A549 treated with AZD2906 at 1 μM for 4 hours (cell line): ENCODE measurements around the gene OR2Z1. TPM values are rescaled to one million over a fixed set of nuclear protein-coding genes. Genes with fewer than 3 reads are reported as not detected.

Experiments
- total RNA-seq: library from RNA; stranded (reverse); fragments of 200-300 nt; extraction: Qiagen RNA extraction; gene quantifications from 5 replicates; pipeline ENCODE4 v1.2.3, GENCODE V29; 2022

Gene OR2Z1, protein sequence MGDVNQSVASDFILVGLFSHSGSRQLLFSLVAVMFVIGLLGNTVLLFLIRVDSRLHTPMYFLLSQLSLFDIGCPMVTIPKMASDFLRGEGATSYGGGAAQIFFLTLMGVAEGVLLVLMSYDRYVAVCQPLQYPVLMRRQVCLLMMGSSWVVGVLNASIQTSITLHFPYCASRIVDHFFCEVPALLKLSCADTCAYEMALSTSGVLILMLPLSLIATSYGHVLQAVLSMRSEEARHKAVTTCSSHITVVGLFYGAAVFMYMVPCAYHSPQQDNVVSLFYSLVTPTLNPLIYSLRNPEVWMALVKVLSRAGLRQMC
- not detected in 5 replicates for total RNA-seq

DNA sequence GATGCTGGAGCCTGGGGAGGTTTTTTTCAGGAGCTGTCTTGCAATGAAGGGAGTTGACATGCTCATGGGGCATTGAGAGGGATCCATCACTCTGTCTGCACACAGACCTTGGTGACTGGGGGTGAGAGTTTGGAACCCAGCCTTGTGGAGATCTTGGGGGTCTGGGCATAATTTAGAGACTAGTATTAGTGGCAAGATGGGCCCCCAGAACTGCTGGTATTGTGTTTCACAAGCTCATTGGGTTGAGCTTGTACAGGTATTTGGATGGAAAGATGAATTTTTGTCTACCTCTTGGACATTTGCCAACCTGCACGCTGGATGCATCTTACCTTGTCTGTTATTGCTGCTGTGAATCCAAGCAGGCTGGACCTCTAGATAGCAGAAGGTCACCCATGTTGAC is at the start of gene OR2Z1:
TSS of gene OR2Z1 (plus strand) at position 301 of the 400 bp plus-strand sequence. CDS start 9,395 bp downstream, outside the sequence.

DNA sequence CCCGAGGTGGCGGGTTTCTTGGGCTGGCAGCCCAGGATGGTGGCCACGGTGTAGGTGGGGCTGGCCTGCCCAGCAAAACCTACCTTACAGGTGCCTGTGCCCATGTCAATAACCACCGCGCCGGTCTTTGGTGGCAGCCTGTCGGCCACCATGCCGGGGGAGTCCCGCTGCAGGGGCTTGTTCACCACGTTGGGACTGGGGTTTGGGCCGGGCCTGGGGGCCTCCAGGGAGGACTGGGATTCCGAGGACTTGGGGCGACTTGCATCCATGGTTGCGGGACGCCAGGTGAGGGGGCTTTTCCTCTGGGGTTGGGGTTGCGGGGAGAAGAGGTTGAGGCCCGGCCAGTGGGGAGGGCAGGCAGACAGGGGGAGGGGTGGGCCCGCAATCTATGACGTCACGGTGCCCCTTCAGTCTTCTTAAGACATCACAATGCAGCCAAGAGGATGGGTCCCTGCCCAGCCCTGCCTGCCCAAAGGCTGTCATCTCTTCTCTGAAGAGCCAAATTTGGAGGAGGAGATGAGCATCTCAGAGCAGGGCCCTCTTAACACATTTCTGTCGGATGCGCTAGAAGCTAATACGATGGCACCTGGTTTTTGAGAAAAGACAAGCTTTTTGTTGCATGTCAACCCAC is 22.9 kb upstream of the OR2Z1 start, which contains the start of gene ACTL9:
TSS of gene ACTL9 (minus strand) at position 363 of the 631 bp plus-strand sequence. CDS start at position 269, 94 bp downstream.

Other genes starting within 250 kb of the OR2Z1 start
- 0.08 to 0.25 TPM (median 0.14 TPM) in 5 replicates for gene PRAM1, start 219.0 kb upstream of the OR2Z1 start, total RNA-seq
- gene ZNF414, start 207.5 kb upstream of the OR2Z1 start, total RNA-seq, result 18.1 to 19.9 TPM (median 19.3 TPM) in 5 replicates
- 0.22 to 0.37 TPM (median 0.29 TPM) in 5 replicates for gene MYO1F, start 144.2 kb upstream of the OR2Z1 start, total RNA-seq
- 11.0 to 13.5 TPM (median 11.4 TPM) in 5 replicates for gene ADAMTS10, start 110.9 kb upstream of the OR2Z1 start, total RNA-seq
- not detected in 5 replicates for gene NFILZ, start 91.0 kb upstream of the OR2Z1 start, total RNA-seq
- not detected in 5 replicates for gene ACTL9, start 22.8 kb upstream of the OR2Z1 start, total RNA-seq
- 6.2 to 7.2 TPM (median 7.1 TPM) in 5 replicates for gene ZNF558, start 110.7 kb downstream of the OR2Z1 start, total RNA-seq
- not detected in 5 replicates for gene MBD3L1, start 110.7 kb downstream of the OR2Z1 start, total RNA-seq